ENCODE data around the gene NISCH. TPM values are rescaled to one million over a fixed set of nuclear protein-coding genes. Genes with fewer than 3 reads are reported as not detected.

NISCH gene
- polyA plus RNA-seq, 1 donor, result 85.9 TPM

GRCh38 chr3:52456800-52457183 lies 1.4 kb downstream of the NISCH start:
- no CpG with 5 or more reads among the region's 5 CpGs for WGBS (ENCODE audit: insufficient coverage, low lambda C conversion rate)
- Histone ChIP-seq H3K27me3 (ENCODE audit: control insufficient read depth, insufficient read depth, low read length) (no peaks in the 10 kb centered on the region), H3K36me3 (ENCODE audit: control insufficient read depth, insufficient read depth, low read length) (peaks cover 33% of the 10 kb centered on the region), H3K27ac (ENCODE audit: low read length) (no peak overlapping the region), H3K4me3 (ENCODE audit: low read length) (peak overlapping the region; percentile 98), H3K4me1 (ENCODE audit: control insufficient read depth, insufficient read depth, low read length) (peaks cover 22% of the 10 kb centered on the region), H3K9me3 (ENCODE audit: control insufficient read depth, low read depth, low read length) (no peaks in the 10 kb centered on the region)
- no peak for DNase-seq

GRCh38 chr3:52458031-52458760 lies 2.8 kb downstream of the NISCH start:
- 94% methylated on average over 2 of the region's 6 CpGs for WGBS (ENCODE audit: insufficient coverage, low lambda C conversion rate)
- peaks cover 42% of the 10 kb centered on the region for H3K36me3 ChIP-seq (ENCODE audit: control insufficient read depth, insufficient read depth, low read length)
- H3K4me1 ChIP-seq (ENCODE audit: control insufficient read depth, insufficient read depth, low read length), result peaks cover 17% of the 10 kb centered on the region

GRCh38 chr3:52458770-52459545 lies 3.6 kb downstream of the NISCH start:
- Histone ChIP-seq H3K27ac (ENCODE audit: low read length) (no peak overlapping the region), H3K9me3 (ENCODE audit: control insufficient read depth, low read depth, low read length) (no peaks in the 10 kb centered on the region), H3K4me3 (ENCODE audit: low read length) (no peak overlapping the region), H3K4me1 (ENCODE audit: control insufficient read depth, insufficient read depth, low read length) (peaks cover 12% of the 10 kb centered on the region), H3K36me3 (ENCODE audit: control insufficient read depth, insufficient read depth, low read length) (peaks cover 44% of the 10 kb centered on the region), H3K27me3 (ENCODE audit: control insufficient read depth, insufficient read depth, low read length) (no peaks in the 10 kb centered on the region)
- WGBS (ENCODE audit: insufficient coverage, low lambda C conversion rate), result no CpG with 5 or more reads among the region's 14 CpGs
- DNase-seq, result no peak

More at GRCh38 chr3:52458031-52458760, 2.8 kb downstream of the NISCH start:
- no peak for DNase-seq
- Histone ChIP-seq H3K27me3 (ENCODE audit: control insufficient read depth, insufficient read depth, low read length) (no peaks in the 10 kb centered on the region), H3K27ac (ENCODE audit: low read length) (no peak overlapping the region), H3K9me3 (ENCODE audit: control insufficient read depth, low read depth, low read length) (no peaks in the 10 kb centered on the region), H3K4me3 (ENCODE audit: low read length) (no peak overlapping the region)

- Histone ChIP-seq H3K27me3 (ENCODE audit: control insufficient read depth, insufficient read depth, low read length) (no peaks in the 10 kb centered on the region), H3K4me1 (ENCODE audit: control insufficient read depth, insufficient read depth, low read length) (peaks cover 4% of the 10 kb centered on the region), H3K4me3 (ENCODE audit: low read length) (no peak overlapping the region), H3K27ac (ENCODE audit: low read length) (no peak overlapping the region), H3K36me3 (ENCODE audit: control insufficient read depth, insufficient read depth, low read length) (peaks cover 63% of the 10 kb centered on the region), H3K9me3 (ENCODE audit: control insufficient read depth, low read depth, low read length) (no peaks in the 10 kb centered on the region)
- no peak for DNase-seq
- whole genome bisulfite sequencing (ENCODE audit: insufficient coverage, low lambda C conversion rate), result no CpG with 5 or more reads among the region's 6 CpGs
These were observed 6.5 kb downstream of the NISCH start for GRCh38 chr3:52461874-52462273.

- Histone ChIP-seq H3K4me1 (ENCODE audit: control insufficient read depth, insufficient read depth, low read length) (peaks cover 4% of the 10 kb centered on the region), H3K27ac (ENCODE audit: low read length) (no peak overlapping the region), H3K9me3 (ENCODE audit: control insufficient read depth, low read depth, low read length) (no peaks in the 10 kb centered on the region), H3K4me3 (ENCODE audit: low read length) (no peak overlapping the region), H3K36me3 (ENCODE audit: control insufficient read depth, insufficient read depth, low read length) (peaks cover 64% of the 10 kb centered on the region), H3K27me3 (ENCODE audit: control insufficient read depth, insufficient read depth, low read length) (no peaks in the 10 kb centered on the region)
- no peak for DNase-seq
- WGBS (ENCODE audit: insufficient coverage, low lambda C conversion rate), result 100% methylated on average over 2 of the region's 5 CpGs
These were observed 8.0 kb downstream of the NISCH start for GRCh38 chr3:52463416-52463815.

GRCh38 chr3:52468336-52468735 lies 12.9 kb downstream of the NISCH start:
- peaks cover 4% of the 10 kb centered on the region for H3K4me1 ChIP-seq (ENCODE audit: control insufficient read depth, insufficient read depth, low read length)
- H3K9me3 ChIP-seq (ENCODE audit: control insufficient read depth, low read depth, low read length), result no peaks in the 10 kb centered on the region
- peaks cover 65% of the 10 kb centered on the region for H3K36me3 ChIP-seq (ENCODE audit: control insufficient read depth, insufficient read depth, low read length)
- no peak overlapping the region for H3K4me3 ChIP-seq (ENCODE audit: low read length)
- WGBS (ENCODE audit: insufficient coverage, low lambda C conversion rate), result no CpG with 5 or more reads among the region's 9 CpGs
- DNase-seq, result no peak
- no peaks in the 10 kb centered on the region for H3K27me3 ChIP-seq (ENCODE audit: control insufficient read depth, insufficient read depth, low read length)
- H3K27ac ChIP-seq (ENCODE audit: low read length), result no peak overlapping the region

- no peak for DNase-seq
- no peaks in the 10 kb centered on the region for H3K27me3 ChIP-seq (ENCODE audit: control insufficient read depth, insufficient read depth, low read length)
- H3K4me1 ChIP-seq (ENCODE audit: control insufficient read depth, insufficient read depth, low read length), result peaks cover 4% of the 10 kb centered on the region
- peaks cover 68% of the 10 kb centered on the region for H3K36me3 ChIP-seq (ENCODE audit: control insufficient read depth, insufficient read depth, low read length)
- H3K4me3 ChIP-seq (ENCODE audit: low read length), result no peak overlapping the region
- no peaks in the 10 kb centered on the region for H3K9me3 ChIP-seq (ENCODE audit: control insufficient read depth, low read depth, low read length)
- no peak overlapping the region for H3K27ac ChIP-seq (ENCODE audit: low read length)
- 100% methylated on average over 1 of the region's 5 CpGs for WGBS (ENCODE audit: insufficient coverage, low lambda C conversion rate)
These were observed 13.6 kb downstream of the NISCH start for GRCh38 chr3:52469001-52469400.

- Histone ChIP-seq H3K4me1 (ENCODE audit: control insufficient read depth, insufficient read depth, low read length) (peaks cover 4% of the 10 kb centered on the region), H3K9me3 (ENCODE audit: control insufficient read depth, low read depth, low read length) (no peaks in the 10 kb centered on the region), H3K36me3 (ENCODE audit: control insufficient read depth, insufficient read depth, low read length) (peaks cover 70% of the 10 kb centered on the region), H3K27me3 (ENCODE audit: control insufficient read depth, insufficient read depth, low read length) (no peaks in the 10 kb centered on the region), H3K27ac (ENCODE audit: low read length) (no peak overlapping the region), H3K4me3 (ENCODE audit: low read length) (no peak overlapping the region)
- DNase-seq, result no peak
- no CpG with 5 or more reads among the region's 4 CpGs for WGBS (ENCODE audit: insufficient coverage, low lambda C conversion rate)
These were observed 15.5 kb downstream of the NISCH start for GRCh38 chr3:52470920-52471319.

GRCh38 chr3:52471371-52472238 lies 16.2 kb downstream of the NISCH start:
- Histone ChIP-seq H3K36me3 (ENCODE audit: control insufficient read depth, insufficient read depth, low read length) (peaks cover 74% of the 10 kb centered on the region), H3K27me3 (ENCODE audit: control insufficient read depth, insufficient read depth, low read length) (no peaks in the 10 kb centered on the region), H3K4me3 (ENCODE audit: low read length) (no peak overlapping the region), H3K27ac (ENCODE audit: low read length) (no peak overlapping the region), H3K9me3 (ENCODE audit: control insufficient read depth, low read depth, low read length) (no peaks in the 10 kb centered on the region), H3K4me1 (ENCODE audit: control insufficient read depth, insufficient read depth, low read length) (peaks cover 2% of the 10 kb centered on the region)
- DNase-seq, result no peak
- no CpG with 5 or more reads among the region's 26 CpGs for WGBS (ENCODE audit: insufficient coverage, low lambda C conversion rate)
